Measurements from ENCODE around the gene SP110. TPM values are rescaled to one million over a fixed set of nuclear protein-coding genes. Genes with fewer than 3 reads are reported as not detected.
"Not testable (repeated sequence)": the region's sequence is repeated elsewhere in the genome, so short reads cannot be mapped to it uniquely, and the experiment has no call there.

The SP110 gene
- total RNA-seq, 1 donor: 21.0 TPM

DNA sequence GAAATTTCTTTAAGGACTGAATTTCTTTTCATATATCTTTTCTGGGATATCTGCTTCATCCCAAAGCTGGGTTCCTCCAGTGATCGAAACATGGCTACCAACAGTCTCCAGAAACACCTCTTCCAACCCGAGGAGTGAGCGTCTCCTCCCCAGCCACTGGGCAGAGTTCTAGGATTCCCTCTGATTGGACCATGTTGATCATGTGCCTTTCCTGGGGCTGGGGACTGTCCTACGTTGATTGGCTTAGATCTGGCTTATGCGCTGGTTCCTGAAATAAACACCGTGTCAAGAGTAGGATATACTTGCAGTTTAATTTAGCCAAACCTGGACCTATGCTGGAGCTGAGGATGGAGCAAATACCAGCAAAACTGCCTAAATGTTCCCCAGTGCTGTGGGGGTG, 95.5 kb downstream of the SP110 start:
- TF ChIP-seq CTCF (IDR thresholded peaks at IDR 0.05; ENCODE audit: insufficient read depth, low read length): no peak
- no peak for DNase-seq (ENCODE audit: low read depth)
- no peak overlapping the region for H3K4me3 ChIP-seq (ENCODE audit: low read depth, low read length)

DNA sequence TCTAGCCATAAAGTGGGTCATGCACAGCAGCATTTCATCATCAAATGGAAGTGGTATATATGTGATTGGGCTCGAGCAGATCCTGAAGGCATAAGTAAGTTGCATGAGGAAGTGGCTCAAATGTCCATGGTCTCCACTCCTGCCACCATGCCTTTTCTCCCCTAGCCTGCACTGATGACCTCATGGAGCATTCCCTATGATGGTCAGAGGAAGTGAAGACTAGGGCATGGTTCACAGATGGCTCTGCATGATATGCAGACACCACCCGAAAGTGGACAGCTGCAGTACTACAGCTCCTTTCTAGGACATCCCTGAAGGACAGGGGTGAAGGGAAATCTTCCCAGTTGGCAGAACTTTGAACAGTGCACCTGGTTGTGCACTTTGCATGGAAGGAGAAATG, 99.4 kb downstream of the SP110 start:
- not testable (repeated sequence) for H3K4me3 ChIP-seq (ENCODE audit: low read depth, low read length); DNase-seq (ENCODE audit: low read depth)

DNA sequence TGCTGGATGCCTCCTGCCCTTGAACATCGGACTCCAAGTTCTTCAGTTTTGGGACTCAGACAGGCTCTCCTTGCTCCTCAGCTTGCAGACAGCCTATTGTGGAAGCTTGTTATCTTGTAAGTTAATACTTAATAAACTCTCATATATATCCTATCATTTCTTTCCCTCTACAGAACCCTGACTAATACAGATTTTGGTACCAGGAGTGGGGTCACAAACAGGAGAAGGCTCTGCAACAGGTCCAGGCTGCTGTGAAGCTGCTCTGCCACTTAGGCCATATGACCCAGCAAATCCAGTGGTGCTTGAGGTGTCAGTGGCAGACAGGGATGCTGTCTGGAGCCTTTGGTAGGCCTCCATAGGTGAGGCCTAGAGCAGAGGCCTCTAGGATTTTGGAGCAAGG, 100.0 kb downstream of the SP110 start:
- DNase-seq (ENCODE audit: low read depth); H3K4me3 ChIP-seq (ENCODE audit: low read depth, low read length): not testable (repeated sequence)

Other genes with a start within 250 kb of the SP110 start
- 0.49 and 1.4 TPM in 2 replicates for gene SLC16A14, start 151.1 kb downstream of the SP110 start, total RNA-seq (ENCODE audit: low replicate concordance)
- gene SP140, start 5.8 kb upstream of the SP110 start, total RNA-seq (ENCODE audit: low replicate concordance): 0.09 and 0.41 TPM in 2 replicates
- gene SP140L, start 107.2 kb upstream of the SP110 start, total RNA-seq (ENCODE audit: low replicate concordance): 13.7 and 16.0 TPM in 2 replicates
- gene SP100, start 196.2 kb upstream of the SP110 start, total RNA-seq (ENCODE audit: low replicate concordance): 151 and 169 TPM in 2 replicates

All from fibroblast of the aortic adventitia (primary cell).